Measurements from ENCODE around the gene TRIM72.
"Not testable (repeated sequence)": the region's sequence is repeated elsewhere in the genome, so short reads cannot be mapped to it uniquely, and the experiment has no call there.

The TRIM72 gene

GRCh38 chr16:31260136-31260931 lies 46.4 kb downstream of the TRIM72 start:
- DNase-seq, result no peak

GRCh38 chr16:31262084-31262483 lies 48.2 kb downstream of the TRIM72 start:
- no peak for DNase-seq

- no peak for DNase-seq
These were observed 51.7 kb downstream of the TRIM72 start for GRCh38 chr16:31265329-31266245.

- no peak for DNase-seq
These were observed 53.6 kb downstream of the TRIM72 start for GRCh38 chr16:31267332-31268032.

GRCh38 chr16:31268033-31268365 lies 54.1 kb downstream of the TRIM72 start:
- DNase-seq, result no peak

- no peak for DNase-seq
These were observed 55.0 kb downstream of the TRIM72 start for GRCh38 chr16:31268891-31269290.

- DNase-seq, result no peak
These were observed 55.6 kb downstream of the TRIM72 start for GRCh38 chr16:31269541-31269940.

GRCh38 chr16:31269973-31270372 lies 56.1 kb downstream of the TRIM72 start:
- DNase-seq, result not testable (repeated sequence)

- no peak for DNase-seq
These were observed 56.9 kb downstream of the TRIM72 start for GRCh38 chr16:31270795-31271194.

- no peak for DNase-seq
These were observed 57.8 kb downstream of the TRIM72 start for GRCh38 chr16:31271621-31272190.

- no peak for DNase-seq
These were observed 59.3 kb downstream of the TRIM72 start for GRCh38 chr16:31273187-31273586.

- peak in 3 of 14 donors; percentile 25 to 99 (median 62) for DNase-seq
These were observed 59.8 kb downstream of the TRIM72 start for GRCh38 chr16:31273676-31274075.

- DNase-seq, result peak in 1 of 14 donors; percentile 75
These were observed 61.2 kb downstream of the TRIM72 start for GRCh38 chr16:31274831-31275816.

- no peak for DNase-seq
These were observed 62.7 kb downstream of the TRIM72 start for GRCh38 chr16:31276600-31276999.

GRCh38 chr16:31277659-31278260 lies 63.8 kb downstream of the TRIM72 start:
- no peak for DNase-seq

GRCh38 chr16:31278853-31279252 lies 64.9 kb downstream of the TRIM72 start:
- not testable (repeated sequence) for DNase-seq

Data from C1 segment of cervical spinal cord (tissue), 14 donors.